H9 (cell line): ENCODE data around the gene GNPAT. TPM values are rescaled to one million over a fixed set of nuclear protein-coding genes. Genes with fewer than 3 reads are reported as not detected.

Source experiments
- DNase-seq: peaks from one replicate; pipeline ENCODE4 v3.0.0-alpha.2; 2017
- H2AFZ ChIP-seq: one replicate; pipeline ENCODE4 v1.6.1; 2013; ENCODE audit warnings: mild to moderate bottlenecking, low read length, control low read depth, moderate library complexity
- H2AK5ac ChIP-seq: 2 replicates; pipeline ENCODE4 v1.6.1; 2013; ENCODE audit warnings: low read length, control low read depth, mixed read lengths; ENCODE audit not compliant: insufficient read length
- H2BK120ac ChIP-seq: one replicate; pipeline ENCODE4 v1.6.1; 2013; ENCODE audit warnings: low read depth, mild to moderate bottlenecking, low read length, control low read depth, inconsistent platforms; ENCODE audit not compliant: poor library complexity, severe bottlenecking
- H2BK12ac ChIP-seq: 2 replicates; pipeline ENCODE4 v1.6.1; 2013; ENCODE audit warnings: low read length, control low read depth, mixed read lengths, low read depth; ENCODE audit not compliant: insufficient read length
- H2BK15ac ChIP-seq: 2 replicates; pipeline ENCODE4 v1.6.1; 2013; ENCODE audit warnings: low read depth, low read length, control low read depth
- H2BK20ac ChIP-seq: one replicate; pipeline ENCODE4 v1.6.1; 2013; ENCODE audit warnings: low read depth, mild to moderate bottlenecking, low read length, control low read depth, inconsistent platforms; ENCODE audit not compliant: poor library complexity, severe bottlenecking
- H2BK5ac ChIP-seq: 2 replicates; pipeline ENCODE4 v1.6.1; 2013; ENCODE audit warnings: low read length, control low read depth, mixed read lengths; ENCODE audit not compliant: insufficient read length
- H3K14ac ChIP-seq: 2 replicates; pipeline ENCODE4 v1.6.1; 2013; ENCODE audit warnings: low read length, control low read depth; ENCODE audit not compliant: insufficient read depth
- H3K18ac ChIP-seq: 2 replicates; pipeline ENCODE4 v1.6.1; 2013; ENCODE audit warnings: low read depth, mild to moderate bottlenecking, mixed read lengths, low read length, control low read depth; ENCODE audit not compliant: insufficient read length
- H3K23ac ChIP-seq: 2 replicates; pipeline ENCODE4 v1.6.1; 2013; ENCODE audit warnings: low read length, control low read depth, mixed read lengths, low read depth; ENCODE audit not compliant: insufficient read length
- H3K23me2 ChIP-seq: 2 replicates; pipeline ENCODE4 v1.6.1; 2013; ENCODE audit warnings: low read depth, mild to moderate bottlenecking, mixed read lengths, low read length, control low read depth; ENCODE audit not compliant: insufficient read length, poor library complexity, severe bottlenecking
- H3K27ac ChIP-seq: 2 replicates; pipeline ENCODE4 v1.5.1; 2013; ENCODE audit warnings: low read length, control low read depth, mixed read lengths, low read depth; ENCODE audit not compliant: insufficient read length
- H3K27me3 ChIP-seq: 2 replicates; pipeline ENCODE4 v1.6.1; 2013; ENCODE audit warnings: low read length, control low read depth, inconsistent platforms; ENCODE audit not compliant: insufficient read depth
- H3K4ac ChIP-seq: 2 replicates; pipeline ENCODE4 v1.6.1; 2013; ENCODE audit warnings: low read depth, mild to moderate bottlenecking, control low read depth, inconsistent platforms, low read length, moderate library complexity
- H3K4me1 ChIP-seq: 2 replicates; pipeline ENCODE4 v1.6.1; 2013; ENCODE audit warnings: low read length, control low read depth, inconsistent platforms; ENCODE audit not compliant: insufficient read depth
- H3K4me2 ChIP-seq: 2 replicates; pipeline ENCODE4 v1.6.1; 2013; ENCODE audit warnings: low read length, control low read depth, mixed read lengths; ENCODE audit not compliant: insufficient read length, insufficient read depth
- H3K56ac ChIP-seq: 2 replicates; pipeline ENCODE4 v1.6.1; 2013; ENCODE audit warnings: low read depth, mild to moderate bottlenecking, mixed read lengths, low read length, control low read depth; ENCODE audit not compliant: insufficient read length
- H3K79me1 ChIP-seq: 2 replicates; pipeline ENCODE4 v1.6.1; 2013; ENCODE audit warnings: low read depth, mild to moderate bottlenecking, moderate library complexity, low read length, control low read depth, inconsistent platforms; ENCODE audit not compliant: insufficient read depth, poor library complexity, severe bottlenecking
- H3K79me2 ChIP-seq: 2 replicates; pipeline ENCODE4 v1.6.1; 2013; ENCODE audit warnings: low read length, control low read depth, inconsistent platforms; ENCODE audit not compliant: insufficient read depth
- H3K9ac ChIP-seq: 2 replicates; pipeline ENCODE4 v1.6.1; 2013; ENCODE audit warnings: low read length, control low read depth, mixed read lengths; ENCODE audit not compliant: insufficient read length; ENCODE audit errors: extremely low read depth
- H3K9me3 ChIP-seq: one replicate; pipeline ENCODE4 v1.6.1; 2013; ENCODE audit warnings: low read depth, low read length, inconsistent platforms; ENCODE audit not compliant: control insufficient read depth
- H3T11ph ChIP-seq: one replicate; pipeline ENCODE4 v1.6.1; 2013; ENCODE audit warnings: mild to moderate bottlenecking, low read length, control low read depth, inconsistent platforms
- H4K20me1 ChIP-seq: one replicate; pipeline ENCODE4 v1.6.1; 2013; ENCODE audit not compliant: control insufficient read depth, insufficient read length, insufficient read depth
- H4K5ac ChIP-seq: 2 replicates; pipeline ENCODE4 v1.6.1; 2013; ENCODE audit warnings: low read depth, mild to moderate bottlenecking, mixed read lengths, low read length, control low read depth; ENCODE audit not compliant: insufficient read length
- H4K8ac ChIP-seq: replicated peaks from 2 replicates; pipeline ENCODE4 v1.6.1; 2013; ENCODE audit warnings: low read length, control low read depth, mixed read lengths, low read depth; ENCODE audit not compliant: insufficient read length
- H4K91ac ChIP-seq: 2 replicates; pipeline ENCODE4 v1.6.1; 2013; ENCODE audit warnings: low read depth, mild to moderate bottlenecking, moderate library complexity, mixed read lengths, low read length, control low read depth; ENCODE audit not compliant: insufficient read length
- H3K27ac Mint-ChIP-seq, 3 experiments: 2 replicates in 2 of 3; 3 replicates in 1 of 3; pipeline ENCODE4 v1.8.0; 2020 to 2021; ENCODE audit warnings: mixed read lengths in 3 of 3, mild to moderate bottlenecking in 1 of 3, moderate library complexity in 1 of 3
- H3K27me3 Mint-ChIP-seq: 2 replicates; pipeline ENCODE4 v1.8.0; 2021; ENCODE audit warnings: low read depth, mild to moderate bottlenecking, moderate library complexity, mixed read lengths
- H3K36me3 Mint-ChIP-seq, 3 experiments: 2 replicates in 2 of 3; 3 replicates in 1 of 3; pipeline ENCODE4 v1.8.0; 2020 to 2021; ENCODE audit warnings: low read depth in 3 of 3, mixed read lengths in 3 of 3; ENCODE audit not compliant: insufficient read depth in 1 of 3
- H3K4me1 Mint-ChIP-seq, 2 experiments: 2 replicates each; pipeline ENCODE4 v1.8.0; 2020; ENCODE audit warnings: mixed read lengths in 2 of 2
- H3K4me3 Mint-ChIP-seq, 2 experiments: 2 replicates in 1 of 2; 3 replicates in 1 of 2; pipeline ENCODE4 v1.8.0; 2020 to 2021; ENCODE audit warnings: mild to moderate bottlenecking in 2 of 2, mixed read lengths in 2 of 2, moderate library complexity in 1 of 2
- H3K9me3 Mint-ChIP-seq, 2 experiments: 2 replicates in 1 of 2; 3 replicates in 1 of 2; pipeline ENCODE4 v1.8.0; 2020; ENCODE audit warnings: mild to moderate bottlenecking in 2 of 2, mixed read lengths in 2 of 2, moderate library complexity in 1 of 2
- WGBS: extraction: QIAGEN DNeasy Blood & Tissue Kit; methylation state at CpG from one replicate; pipeline ENCODE4 v1.1.7; 2013; ENCODE audit warnings: missing lambda C conversion rate, low lambda C conversion rate, mixed read lengths; ENCODE audit not compliant: insufficient read length; ENCODE audit errors: extremely low coverage; 5-methylcytosine and 5-hydroxymethylcytosine counted together
- total RNA-seq: library from RNA; stranded (reverse); gene quantifications from 2 replicates; pipeline ENCODE4 v1.2.1, GENCODE V29; 2021
- TF ChIP-seq, protein P1 (sequence below): fragments of 200-600 bp; sonication (generic); conservative IDR thresholded peaks from 3 replicates; pipeline ENCODE4 v1.8.0; 2021; ENCODE audit warnings: antibody characterized with exemption, mild to moderate bottlenecking

The GNPAT gene
- total RNA-seq, 1 experiment from 2014 or later = 38.1 TPM

DNA sequence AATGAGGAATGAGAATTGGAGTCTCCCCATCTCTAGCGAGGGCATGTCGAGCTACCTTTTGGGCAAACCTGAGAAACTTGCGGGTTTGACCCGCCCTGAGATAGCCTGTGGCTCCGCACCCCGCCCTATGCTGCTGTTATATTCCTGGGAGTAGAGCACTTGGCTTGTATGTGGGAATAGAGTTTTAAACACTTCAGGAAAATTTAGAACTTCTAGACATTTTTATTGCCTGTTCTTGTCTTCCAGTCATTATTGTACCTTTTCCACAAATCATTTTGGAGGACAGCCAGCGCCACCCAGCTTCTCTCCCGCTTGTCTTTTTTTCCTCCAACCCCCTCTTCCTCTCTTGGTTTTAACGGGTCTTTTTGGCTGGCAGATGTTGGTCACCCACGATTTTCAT lies 738 bp downstream of the GNPAT start:
- peaks cover 14% of the 10 kb centered on the region for H3K23me2 ChIP-seq
- H2AFZ ChIP-seq = peak overlapping the region; percentile 24
- H2BK120ac ChIP-seq = no peak overlapping the region
- no peak for DNase-seq
- no peak overlapping the region for H2BK15ac ChIP-seq
- no peak overlapping the region for H2BK5ac ChIP-seq
- H3K9me3 ChIP-seq = no peaks in the 10 kb centered on the region
- TF ChIP-seq, protein P1, sequence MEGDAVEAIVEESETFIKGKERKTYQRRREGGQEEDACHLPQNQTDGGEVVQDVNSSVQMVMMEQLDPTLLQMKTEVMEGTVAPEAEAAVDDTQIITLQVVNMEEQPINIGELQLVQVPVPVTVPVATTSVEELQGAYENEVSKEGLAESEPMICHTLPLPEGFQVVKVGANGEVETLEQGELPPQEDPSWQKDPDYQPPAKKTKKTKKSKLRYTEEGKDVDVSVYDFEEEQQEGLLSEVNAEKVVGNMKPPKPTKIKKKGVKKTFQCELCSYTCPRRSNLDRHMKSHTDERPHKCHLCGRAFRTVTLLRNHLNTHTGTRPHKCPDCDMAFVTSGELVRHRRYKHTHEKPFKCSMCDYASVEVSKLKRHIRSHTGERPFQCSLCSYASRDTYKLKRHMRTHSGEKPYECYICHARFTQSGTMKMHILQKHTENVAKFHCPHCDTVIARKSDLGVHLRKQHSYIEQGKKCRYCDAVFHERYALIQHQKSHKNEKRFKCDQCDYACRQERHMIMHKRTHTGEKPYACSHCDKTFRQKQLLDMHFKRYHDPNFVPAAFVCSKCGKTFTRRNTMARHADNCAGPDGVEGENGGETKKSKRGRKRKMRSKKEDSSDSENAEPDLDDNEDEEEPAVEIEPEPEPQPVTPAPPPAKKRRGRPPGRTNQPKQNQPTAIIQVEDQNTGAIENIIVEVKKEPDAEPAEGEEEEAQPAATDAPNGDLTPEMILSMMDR = no peak
- peak overlapping the region; percentile 90 for H3K4me2 ChIP-seq
- Mint-ChIP-seq H3K36me3 (peaks cover 0 to 19% (median 15%) of the 10 kb centered on the region in 3 experiments; a peak in 5 of 7 replicates), H3K9me3 (no peaks in the 10 kb centered on the region), H3K4me1 (peaks cover 17 to 18% of the 10 kb centered on the region in 2 experiments), H3K27ac (peak overlapping the region in 2 of 3 experiments; percentile 88 to 95; a peak in 4 of 7 replicates), H3K4me3 (peak overlapping the region; percentile 93 to 95), H3K27me3 (no peaks in the 10 kb centered on the region)
- H4K91ac ChIP-seq = no peak overlapping the region
- H3T11ph ChIP-seq = no peak overlapping the region
- H3K14ac ChIP-seq = no peak overlapping the region
- H4K5ac ChIP-seq = no peak overlapping the region
- H2BK20ac ChIP-seq = no peak overlapping the region
- H3K27ac ChIP-seq = no peak overlapping the region
- H2AK5ac ChIP-seq = no peak overlapping the region
- H3K4me1 ChIP-seq = no peaks in the 10 kb centered on the region
- H2BK12ac ChIP-seq = no peak overlapping the region
- peak overlapping the region; percentile 68 for H3K9ac ChIP-seq
- no peaks in the 10 kb centered on the region for H3K27me3 ChIP-seq
- H3K23ac ChIP-seq = no peak overlapping the region
- no peaks in the 10 kb centered on the region for H3K79me1 ChIP-seq
- H3K18ac ChIP-seq = no peak overlapping the region
- H3K4ac ChIP-seq = no peak overlapping the region
- no peak overlapping the region for H4K8ac ChIP-seq
- H3K79me2 ChIP-seq = peaks cover 4% of the 10 kb centered on the region
- H3K56ac ChIP-seq = no peak overlapping the region
- WGBS = no CpG with 5 or more reads among the region's 10 CpGs
- no peaks in the 10 kb centered on the region for H4K20me1 ChIP-seq
